22Rv1 (cell line): ENCODE results near the gene KRT38.

Experiments
- ZFX ChIP-seq: fragments of 450-650 bp; IDR thresholded peaks from 2 replicates; pipeline ENCODE4 v1.6.1; 2017; ENCODE audit warnings: antibody characterized with exemption, borderline replicate concordance
- TF ChIP-seq, protein P1 (sequence below): fragments of 450-650 bp; IDR thresholded peaks from 2 replicates; pipeline ENCODE4 v1.5.1; 2017; ENCODE audit warnings: mild to moderate bottlenecking

DNA sequence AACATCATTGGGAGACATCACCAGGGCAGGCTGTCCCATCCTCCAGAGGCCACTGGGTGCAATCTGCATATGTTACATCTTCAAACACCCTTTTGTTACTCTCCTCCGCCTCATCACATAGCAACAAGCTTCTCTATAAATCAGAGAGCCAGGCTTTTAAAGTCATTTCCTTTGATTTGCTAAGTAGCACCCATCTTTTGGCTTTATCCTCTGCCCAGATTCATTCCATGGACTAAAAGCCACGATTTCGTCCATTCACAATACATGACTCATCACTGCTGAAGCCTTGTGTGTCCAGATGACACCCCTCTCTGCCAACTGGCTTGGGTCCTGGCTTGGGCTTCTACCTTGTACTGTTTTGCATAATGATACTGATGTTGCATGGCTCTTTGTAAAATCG lies 2.0 kb upstream of the KRT38 start:
- TF ChIP-seq, protein P1, sequence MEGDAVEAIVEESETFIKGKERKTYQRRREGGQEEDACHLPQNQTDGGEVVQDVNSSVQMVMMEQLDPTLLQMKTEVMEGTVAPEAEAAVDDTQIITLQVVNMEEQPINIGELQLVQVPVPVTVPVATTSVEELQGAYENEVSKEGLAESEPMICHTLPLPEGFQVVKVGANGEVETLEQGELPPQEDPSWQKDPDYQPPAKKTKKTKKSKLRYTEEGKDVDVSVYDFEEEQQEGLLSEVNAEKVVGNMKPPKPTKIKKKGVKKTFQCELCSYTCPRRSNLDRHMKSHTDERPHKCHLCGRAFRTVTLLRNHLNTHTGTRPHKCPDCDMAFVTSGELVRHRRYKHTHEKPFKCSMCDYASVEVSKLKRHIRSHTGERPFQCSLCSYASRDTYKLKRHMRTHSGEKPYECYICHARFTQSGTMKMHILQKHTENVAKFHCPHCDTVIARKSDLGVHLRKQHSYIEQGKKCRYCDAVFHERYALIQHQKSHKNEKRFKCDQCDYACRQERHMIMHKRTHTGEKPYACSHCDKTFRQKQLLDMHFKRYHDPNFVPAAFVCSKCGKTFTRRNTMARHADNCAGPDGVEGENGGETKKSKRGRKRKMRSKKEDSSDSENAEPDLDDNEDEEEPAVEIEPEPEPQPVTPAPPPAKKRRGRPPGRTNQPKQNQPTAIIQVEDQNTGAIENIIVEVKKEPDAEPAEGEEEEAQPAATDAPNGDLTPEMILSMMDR, result no peak
- no peak for TF ChIP-seq ZFX
